Measurements from ENCODE around the gene SIRPB1. TPM values are rescaled to one million over a fixed set of nuclear protein-coding genes. Genes with fewer than 3 reads are reported as not detected.

Gene SIRPB1
- total RNA-seq, 1 donor from 2014 or later = 0.96 TPM

GRCh38 chr20:1625083-1625690 is 5.4 kb upstream of the SIRPB1 start:
- Mint-ChIP-seq H3K27me3 (peaks cover 21% of the 10 kb centered on the region), H3K4me1 (ENCODE audit: low read depth) (peaks cover 2% of the 10 kb centered on the region), H3K27ac (no peak overlapping the region), H3K4me3 (ENCODE audit: low read depth) (no peak overlapping the region), H3K36me3 (ENCODE audit: insufficient read depth) (no peaks in the 10 kb centered on the region), H3K9me3 (ENCODE audit: low read depth) (no peaks in the 10 kb centered on the region)
- no peak for DNase-seq (ENCODE audit: low spot score, unreplicated experiment)
- no peak for TF ChIP-seq CTCF (IDR thresholded peaks at IDR 0.05; ENCODE audit: unreplicated experiment)

GRCh38 chr20:1623501-1624205 is 3.8 kb upstream of the SIRPB1 start:
- no peaks in the 10 kb centered on the region for H3K36me3 Mint-ChIP-seq (ENCODE audit: insufficient read depth)
- H3K9me3 Mint-ChIP-seq (ENCODE audit: low read depth) = no peaks in the 10 kb centered on the region
- DNase-seq (ENCODE audit: low spot score, unreplicated experiment) = no peak
- no peak overlapping the region for H3K27ac Mint-ChIP-seq
- TF ChIP-seq CTCF (IDR thresholded peaks at IDR 0.05; ENCODE audit: unreplicated experiment) = no peak
- H3K4me3 Mint-ChIP-seq (ENCODE audit: low read depth) = no peak overlapping the region
- H3K4me1 Mint-ChIP-seq (ENCODE audit: low read depth) = peaks cover 2% of the 10 kb centered on the region
- peaks cover 13% of the 10 kb centered on the region for H3K27me3 Mint-ChIP-seq

GRCh38 chr20:1622450-1622849 is 2.6 kb upstream of the SIRPB1 start:
- Mint-ChIP-seq H3K4me1 (ENCODE audit: low read depth) (peaks cover 2% of the 10 kb centered on the region), H3K9me3 (ENCODE audit: low read depth) (no peaks in the 10 kb centered on the region), H3K27ac (no peak overlapping the region), H3K27me3 (peaks cover 7% of the 10 kb centered on the region), H3K4me3 (ENCODE audit: low read depth) (no peak overlapping the region), H3K36me3 (ENCODE audit: insufficient read depth) (no peaks in the 10 kb centered on the region)
- no peak for TF ChIP-seq CTCF (IDR thresholded peaks at IDR 0.05; ENCODE audit: unreplicated experiment)
- no peak for DNase-seq (ENCODE audit: low spot score, unreplicated experiment)

- peaks cover 2% of the 10 kb centered on the region for H3K4me1 Mint-ChIP-seq (ENCODE audit: low read depth)
- H3K9me3 Mint-ChIP-seq (ENCODE audit: low read depth) = no peaks in the 10 kb centered on the region
- DNase-seq (ENCODE audit: low spot score, unreplicated experiment) = no peak
- TF ChIP-seq CTCF (IDR thresholded peaks at IDR 0.05; ENCODE audit: unreplicated experiment) = no peak
- no peak overlapping the region for H3K4me3 Mint-ChIP-seq (ENCODE audit: low read depth)
- no peak overlapping the region for H3K27ac Mint-ChIP-seq
- peaks cover 5% of the 10 kb centered on the region for H3K27me3 Mint-ChIP-seq
- no peaks in the 10 kb centered on the region for H3K36me3 Mint-ChIP-seq (ENCODE audit: insufficient read depth)
Measured at GRCh38 chr20:1621316-1621715, 1.5 kb upstream of the SIRPB1 start.

GRCh38 chr20:1618954-1619540 is 762 bp downstream of the SIRPB1 start:
- no peaks in the 10 kb centered on the region for H3K9me3 Mint-ChIP-seq (ENCODE audit: low read depth)
- TF ChIP-seq CTCF (IDR thresholded peaks at IDR 0.05; ENCODE audit: unreplicated experiment) = no peak
- H3K4me3 Mint-ChIP-seq (ENCODE audit: low read depth) = no peak overlapping the region
- H3K27me3 Mint-ChIP-seq = peaks cover 6% of the 10 kb centered on the region
- no peak for DNase-seq (ENCODE audit: low spot score, unreplicated experiment)
- no peak overlapping the region for H3K27ac Mint-ChIP-seq
- H3K4me1 Mint-ChIP-seq (ENCODE audit: low read depth) = peaks cover 2% of the 10 kb centered on the region
- H3K36me3 Mint-ChIP-seq (ENCODE audit: insufficient read depth) = no peaks in the 10 kb centered on the region

Measured in progenitor cell of endocrine pancreas (in vitro differentiated cells).